SK-N-SH (cell line): ENCODE results near the gene MRPL58. TPM values are rescaled to one million over a fixed set of nuclear protein-coding genes. Genes with fewer than 3 reads are reported as not detected.
"Not testable (repeated sequence)": the region's sequence is repeated elsewhere in the genome, so short reads cannot be mapped to it uniquely, and the experiment has no call there.

Source experiments
- CTCF ChIA-PET: fragments of 300-600, 350-600 bp; formaldehyde crosslinking; extraction: SDS; loops from one replicate; lab custom pipeline; 2021; lab: Yijun Ruan, JAX
- POLR2A ChIA-PET: fragments of 350-600 bp; sonication (Branson Sonifier 250); formaldehyde crosslinking; extraction: SDS; loops from one replicate; lab custom pipeline; 2020; ENCODE audit warnings: antibody characterized with exemption, inconsistent platforms; lab: Yijun Ruan, JAX
- DNase-seq: peaks from one replicate; pipeline ENCODE4 v3.0.0; 2012
- H2AFZ ChIP-seq: fragments of 200-600 bp; sonication (generic); 2 replicates; pipeline ENCODE4 v1.8.1; 2016; ENCODE audit warnings: antibody characterized with exemption, mild to moderate bottlenecking, low read depth
- H3F3A ChIP-seq: fragments of 200-600 bp; sonication (generic); replicated peaks from 2 replicates; pipeline ENCODE3; 2016; ENCODE audit warnings: antibody characterized with exemption, mild to moderate bottlenecking; ENCODE audit not compliant: insufficient read depth
- H3K27ac ChIP-seq, 2 experiments: fragments of 200-500 bp in 1 of 2; fragments of 200-600 bp in 1 of 2; sonication (Bioruptor generic) in 1 of 2; sonication (generic), shearing (Covaris generic) in 1 of 2; 2 replicates each; pipeline versions ENCODE4 v1.5.1 to v1.6.1; 2014 to 2016; ENCODE audit warnings: low read depth in 2 of 2, inconsistent platforms in 1 of 2, low read length in 1 of 2, mild to moderate bottlenecking in 1 of 2, mixed read lengths in 1 of 2
- H3K27me3 ChIP-seq: fragments of 200-600 bp; sonication (generic), shearing (Covaris generic); 2 replicates; pipeline ENCODE4 v1.6.1; 2016; ENCODE audit warnings: mixed run types; ENCODE audit not compliant: insufficient read depth
- H3K36me3 ChIP-seq, 2 experiments: fragments of 200-500 bp in 1 of 2; fragments of 200-600 bp in 1 of 2; sonication (Bioruptor generic) in 1 of 2; sonication (generic) in 1 of 2; replicated peaks in 1 of 2; 2 replicates each; pipeline versions ENCODE3 to v1.5.1; 2014 to 2016; ENCODE audit warnings: low read length in 1 of 2, mild to moderate bottlenecking in 1 of 2; ENCODE audit not compliant: insufficient read depth in 2 of 2, control insufficient read depth in 1 of 2
- H3K4me1 ChIP-seq, 2 experiments: fragments of 200-500 bp in 1 of 2; fragments of 200-600 bp in 1 of 2; sonication (Bioruptor generic) in 1 of 2; sonication (generic), shearing (Covaris generic) in 1 of 2; 2 replicates each; pipeline versions ENCODE4 v1.5.1 to v1.6.1; 2014 to 2016; ENCODE audit warnings: low read depth in 1 of 2, low read length in 1 of 2, mixed run types in 1 of 2; ENCODE audit not compliant: insufficient read depth in 2 of 2, control insufficient read depth in 1 of 2
- H3K4me2 ChIP-seq: fragments of 200-600 bp; sonication (generic), shearing (Covaris generic); 2 replicates; pipeline ENCODE4 v1.6.1; 2017; ENCODE audit warnings: mixed run types
- H3K4me3 ChIP-seq, 2 experiments: fragments of 200-500 bp in 1 of 2; fragments of 200-600 bp in 1 of 2; sonication (Bioruptor generic) in 1 of 2; sonication (generic), shearing (Covaris generic) in 1 of 2; 2 replicates each; pipeline versions ENCODE4 v1.5.1 to v1.8.1; 2014 to 2016; ENCODE audit warnings: low read depth in 2 of 2, inconsistent platforms in 1 of 2, low read length in 1 of 2, mild to moderate bottlenecking in 1 of 2, mixed read lengths in 1 of 2, moderate library complexity in 1 of 2
- H3K79me2 ChIP-seq: fragments of 200-600 bp; sonication (generic); 2 replicates; pipeline ENCODE4 v1.8.1; 2017; ENCODE audit warnings: mild to moderate bottlenecking; ENCODE audit not compliant: insufficient read depth
- H3K9ac ChIP-seq: fragments of 200-600 bp; sonication (generic); 2 replicates; pipeline ENCODE4 v1.6.1; 2017; ENCODE audit warnings: mixed run types
- H3K9me2 ChIP-seq: fragments of 200-600 bp; sonication (generic); 2 replicates; pipeline ENCODE4 v1.6.1; 2017; ENCODE audit warnings: mixed run types
- H3K9me3 ChIP-seq: fragments of 200-600 bp; sonication (generic); 2 replicates; pipeline ENCODE4 v1.6.1; 2017; ENCODE audit warnings: mixed run types, mild to moderate bottlenecking, moderate library complexity
- H4K20me1 ChIP-seq: fragments of 200-600 bp; sonication (generic); 2 replicates; pipeline ENCODE4 v1.6.1; 2017; ENCODE audit warnings: mild to moderate bottlenecking, mixed run types; ENCODE audit not compliant: insufficient read depth
- ELF1 ChIP-seq: IDR thresholded peaks from 2 replicates; pipeline ENCODE4 v1.4.0; 2012
- EP300 ChIP-seq, 2 experiments: IDR thresholded peaks; 2 replicates each; pipeline versions ENCODE4 v1.4.0 to v1.6.1; 2012; ENCODE audit warnings: borderline replicate concordance in 1 of 2, low read depth in 1 of 2, low read length in 1 of 2
- EZH2phosphoT487 ChIP-seq: fragments of 200-600 bp; sonication (generic); IDR thresholded peaks from 2 replicates; pipeline ENCODE4 v1.6.1; 2017; ENCODE audit warnings: low read depth, mixed run types, mild to moderate bottlenecking, antibody characterized with exemption, moderate library complexity, borderline replicate concordance
- FOXJ3 ChIP-seq: sonication (generic); formaldehyde crosslinking; IDR thresholded peaks from 2 replicates; pipeline ENCODE4 v1.5.1; 2020; ENCODE audit warnings: mild to moderate bottlenecking, missing genetic modification reagents
- FOXM1 ChIP-seq: IDR thresholded peaks from 2 replicates; pipeline ENCODE4 v1.4.0; 2012; ENCODE audit warnings: low read depth, mild to moderate bottlenecking
- GATA2 ChIP-seq: sonication (generic); formaldehyde crosslinking; IDR thresholded peaks from 2 replicates; pipeline ENCODE4 v1.5.0; 2020; ENCODE audit warnings: mild to moderate bottlenecking, missing genetic modification reagents
- NRF1 ChIP-seq: IDR thresholded peaks from 2 replicates; pipeline ENCODE4 v1.6.1; 2012; ENCODE audit warnings: low read depth, mild to moderate bottlenecking, low read length
- RAD21 ChIP-seq: IDR thresholded peaks from 2 replicates; pipeline ENCODE4 v1.6.1; 2012; ENCODE audit warnings: mild to moderate bottlenecking, low read length
- RCOR1 ChIP-seq: fragments of 150-350 bp; IDR thresholded peaks from 2 replicates; pipeline ENCODE4 v1.6.1; 2017; ENCODE audit warnings: antibody characterized with exemption, low read length
- SMC3 ChIP-seq: IDR thresholded peaks from 2 replicates; pipeline ENCODE4 v1.6.1; 2012; ENCODE audit warnings: low read depth, low read length, improper control_type of control experiment
- TCF12 ChIP-seq: IDR thresholded peaks from 2 replicates; pipeline ENCODE4 v1.4.0; 2012
- ZBTB33 ChIP-seq: IDR thresholded peaks from 2 replicates; pipeline ENCODE4 v1.4.0; 2012; ENCODE audit warnings: low read depth, borderline replicate concordance
- WGBS: methylation state at CpG from one replicate; pipeline ENCODE4 v1.1.6; 2017; ENCODE audit warnings: low lambda C conversion rate; 5-methylcytosine and 5-hydroxymethylcytosine counted together
- polyA plus RNA-seq, 3 experiments: library from polyadenylated mRNA; depleted of rRNA; stranded (reverse); fragments of >200 nt; gene quantifications; 2 replicates each; pipeline ENCODE4 v1.2.3, GENCODE V29; 2012

Gene MRPL58
- polyA plus RNA-seq, 1 of the 3 experiments (the other 2 are of a cell fraction) = 87.3 TPM

DNA sequence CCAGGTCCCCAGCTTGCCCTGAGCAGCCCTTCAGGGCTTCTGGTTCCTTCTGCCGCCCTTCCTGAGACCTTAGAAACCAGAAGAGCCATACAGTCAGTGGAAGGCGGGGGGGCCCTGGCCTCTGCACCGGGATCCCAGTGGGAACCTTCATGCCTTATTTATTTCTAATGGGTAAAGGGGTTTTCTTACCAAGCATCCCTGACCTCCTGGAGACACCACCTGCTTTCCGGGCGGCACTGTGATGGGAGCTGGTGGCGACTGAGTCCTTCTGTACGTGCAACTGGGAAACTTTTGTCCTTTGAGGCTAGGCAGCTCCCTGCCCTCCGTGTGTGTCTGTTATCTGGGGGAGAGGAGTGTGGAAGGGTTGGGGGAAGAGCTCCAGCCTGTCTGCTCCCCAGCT lies 7.2 kb upstream of the MRPL58 start:
- no peak overlapping the region for H3K9ac ChIP-seq

DNA sequence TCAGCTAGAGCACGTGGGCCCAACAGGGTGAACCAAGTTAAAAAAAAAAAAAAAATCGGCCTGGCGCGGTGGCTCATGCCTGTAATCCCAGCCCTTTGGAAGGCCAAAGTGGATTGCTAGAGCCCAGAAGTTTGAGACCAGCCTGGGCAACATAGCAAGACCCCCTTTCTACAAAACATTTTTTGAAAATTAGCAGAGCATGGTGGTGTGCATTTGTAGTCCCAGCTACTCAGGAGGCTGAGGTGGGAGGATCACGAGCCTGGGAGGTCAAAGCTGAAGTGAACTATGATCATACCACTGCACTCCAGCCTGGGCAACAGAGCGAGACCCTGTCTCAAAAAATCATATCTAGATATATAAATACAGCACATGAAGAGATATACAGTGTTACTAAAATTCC lies 6.4 kb upstream of the MRPL58 start:
- H3K27ac ChIP-seq, H3K4me2 ChIP-seq, H3K9ac ChIP-seq, H3K4me1 ChIP-seq, H3F3A ChIP-seq, H3K4me3 ChIP-seq, H2AFZ ChIP-seq, DNase-seq, H3K27me3 ChIP-seq, H4K20me1 ChIP-seq, H3K9me3 ChIP-seq, H3K79me2 ChIP-seq, H3K9me2 ChIP-seq: not testable (repeated sequence)
- 92% methylated on average over 6 of the region's 6 CpGs for WGBS
- CTCF ChIA-PET = interaction anchor here (0.9 to 19.8 kb wide), 9 partner anchors 11 to 83 kb away, joined by 3 to 295 read pairs (median 4); partner anchors contain the start of gene USH1G
- H3K36me3 ChIP-seq = peaks cover 15 to 32% of the 10 kb centered on the region in 2 experiments
- POLR2A ChIA-PET = interaction anchor here (1.1 to 5.3 kb wide), 2 partner anchors 16 to 44 kb away, joined by 3 to 23 read pairs; no protein-coding TSS in a partner anchor

More for the DNA sequence above, 7.2 kb upstream of the MRPL58 start:
- peaks cover 18 to 32% of the 10 kb centered on the region in 2 experiments for H3K36me3 ChIP-seq
- no peak for DNase-seq
- H3K27me3 ChIP-seq = no peaks in the 10 kb centered on the region
- TF ChIP-seq RAD21 = no peak
- no peak for TF ChIP-seq ZBTB33
- TF ChIP-seq EZH2phosphoT487 = no peak
- no peak for TF ChIP-seq FOXM1
- TF ChIP-seq TCF12 = no peak
- no peak for TF ChIP-seq RCOR1
- TF ChIP-seq FOXJ3 = no peak
- TF ChIP-seq GATA2 (CRISPR knock-in tag) = no peak
- TF ChIP-seq NRF1 = no peak
- TF ChIP-seq ELF1 = no peak
- no peaks in the 10 kb centered on the region for H3K9me2 ChIP-seq
- H3K27ac ChIP-seq = no peak overlapping the region
- H3K79me2 ChIP-seq = no peaks in the 10 kb centered on the region
- no peak overlapping the region for H3K4me3 ChIP-seq
- POLR2A ChIA-PET = interaction anchor here (0.6 to 5.3 kb wide), 3 partner anchors 16 to 831 kb away, joined by 3 to 23 read pairs (median 3); no protein-coding TSS in a partner anchor
- CTCF ChIA-PET = interaction anchor here (0.7 to 19.8 kb wide), 7 partner anchors 8 to 85 kb away, joined by 3 to 295 read pairs (median 3); no protein-coding TSS in a partner anchor
- no peaks in the 10 kb centered on the region for H3F3A ChIP-seq
- H3K4me1 ChIP-seq = peaks cover 0 to 1% of the 10 kb centered on the region in 2 experiments; a peak in 1 of 4 replicates
- no peaks in the 10 kb centered on the region for H3K9me3 ChIP-seq
- H4K20me1 ChIP-seq = no peaks in the 10 kb centered on the region
- H2AFZ ChIP-seq = no peak overlapping the region
- 94% methylated on average over 8 of the region's 8 CpGs for WGBS
- H3K4me2 ChIP-seq = no peak overlapping the region

- Histone ChIP-seq H3K4me2 (no peak overlapping the region), H3K79me2 (no peaks in the 10 kb centered on the region), H3F3A (peaks cover 10% of the 10 kb centered on the region), H2AFZ (no peak overlapping the region), H3K36me3 (peaks cover 10 to 26% of the 10 kb centered on the region in 2 experiments), H3K9ac (no peak overlapping the region), H3K4me3 (no peak overlapping the region), H3K27me3 (no peaks in the 10 kb centered on the region), H3K9me3 (no peaks in the 10 kb centered on the region), H3K27ac (no peak overlapping the region), H3K4me1 (peaks cover 4 to 15% of the 10 kb centered on the region in 2 experiments; a peak in 3 of 4 replicates), H3K9me2 (no peaks in the 10 kb centered on the region), H4K20me1 (no peaks in the 10 kb centered on the region)
- CTCF ChIA-PET = interaction anchor here (0.9 to 19.8 kb wide), 9 partner anchors 11 to 406 kb away, joined by 3 to 295 read pairs (median 4); partner anchors contain the start of gene USH1G
- 91% methylated on average over 5 of the region's 5 CpGs for WGBS
- no peak for DNase-seq
- POLR2A ChIA-PET = interaction anchor here (5.3 kb wide), 1 partner anchor 17 kb away, joined by 23 read pairs; no protein-coding TSS in a partner anchor
- TF ChIP-seq EP300 (IDR thresholded peaks at IDR 0.05; ENCODE audit: borderline replicate concordance in 1 of 2, low read depth in 1 of 2, low read length in 1 of 2) (no peak), SMC3 (peak; percentile 29; the same call in 1 of the 2 replicates), RAD21 (peak; percentile 60)
Observed at GRCh38 chr17:75006653-75007052, 5.8 kb upstream of the MRPL58 start.
